B cell (primary cell): Measurements from ENCODE around the gene SRRM5. TPM values are rescaled to one million over a fixed set of nuclear protein-coding genes. Genes with fewer than 3 reads are reported as not detected.
"Not testable (repeated sequence)": the region's sequence is repeated elsewhere in the genome, so short reads cannot be mapped to it uniquely, and the experiment has no call there.

Experiments
- ATAC-seq: fragments of 200-7000 bp; cut with Tn5 transposase; one replicate; pipeline ENCODE4 v1.10.0; 2021; ENCODE audit warnings: low read depth, mild to moderate bottlenecking, moderate number of reproducible peaks, moderate library complexity
- CTCF ChIA-PET: fragments of 350-600 bp; sonication (Branson Sonifier 250); formaldehyde crosslinking; loops from one replicate; lab custom pipeline; 2021; ENCODE audit warnings: antibody characterized with exemption, inconsistent platforms; lab: Charles Lee
- POLR2A ChIA-PET: fragments of 350-600 bp; sonication (Branson Sonifier 250); formaldehyde crosslinking; loops from one replicate; lab custom pipeline; 2021; ENCODE audit warnings: antibody characterized with exemption; lab: Charles Lee
- DNase-seq: peaks from one replicate; pipeline ENCODE4 v3.0.0; 2013
- H2AFZ ChIP-seq: 2 replicates; pipeline ENCODE4 v1.6.1; 2012; ENCODE audit warnings: mild to moderate bottlenecking, low read depth, low read length; ENCODE audit not compliant: insufficient read depth, poor library complexity, severe bottlenecking
- H3K27ac ChIP-seq, 2 donors: 1 replicate in 1 of 2; 2 replicates in 1 of 2; pipeline ENCODE4 v1.5.1; 2012 to 2013; ENCODE audit warnings: low read length in 2 of 2, mild to moderate bottlenecking in 2 of 2, moderate library complexity in 1 of 2
- H3K27me3 ChIP-seq, 4 experiments: fragments of 200-600 bp in 1 of 4; sonication (generic) in 1 of 4; replicated peaks in 1 of 4; 1 replicate in 2 of 4; 2 replicates in 2 of 4; pipeline versions ENCODE4 v1.6.1 to v1.7.0; 2013 to 2016; ENCODE audit warnings: low read length in 3 of 4, mild to moderate bottlenecking in 2 of 4, mixed read lengths in 1 of 4, moderate library complexity in 1 of 4; ENCODE audit not compliant: insufficient read depth in 4 of 4, control insufficient read depth in 3 of 4; ENCODE audit errors: control extremely low read depth in 1 of 4
- H3K36me3 ChIP-seq, 2 experiments: replicated peaks in 1 of 2; 1 replicate in 1 of 2; 2 replicates in 1 of 2; pipeline versions ENCODE4 v1.6.1 to v1.7.1; 2013; ENCODE audit warnings: low read length in 1 of 2; ENCODE audit not compliant: insufficient read depth in 2 of 2, control insufficient read depth in 1 of 2; ENCODE audit errors: control extremely low read depth in 1 of 2, extremely low read depth in 1 of 2
- H3K4me1 ChIP-seq, 2 donors: fragments of 200-600 bp in 1 of 2; sonication (generic) in 1 of 2; 1 replicate in 1 of 2; 2 replicates in 1 of 2; pipeline versions ENCODE4 v1.5.1 to v1.6.1; 2013 to 2017; ENCODE audit warnings: low read length in 2 of 2; ENCODE audit not compliant: control insufficient read depth in 2 of 2, insufficient read depth in 2 of 2
- H3K4me2 ChIP-seq: replicated peaks from 2 replicates; pipeline ENCODE3; 2012; ENCODE audit warnings: mild to moderate bottlenecking, low read depth, low read length; ENCODE audit not compliant: poor library complexity, severe bottlenecking
- H3K4me3 ChIP-seq, 5 experiments: fragments of 200-600 bp in 1 of 5; sonication (generic) in 1 of 5; 1 replicate in 3 of 5; 2 replicates in 2 of 5; pipeline versions ENCODE4 v1.5.1 to v1.7.0; 2011 to 2016; ENCODE audit warnings: low read length in 4 of 5, mild to moderate bottlenecking in 4 of 5, low read depth in 2 of 5, control low read depth in 1 of 5, moderate library complexity in 1 of 5; ENCODE audit not compliant: insufficient read depth in 1 of 5; ENCODE audit errors: control extremely low read depth in 1 of 5, extremely low read depth in 1 of 5
- H3K79me2 ChIP-seq: fragments of 200-600 bp; sonication (generic); one replicate; pipeline ENCODE4 v1.6.0; 2016; ENCODE audit warnings: low read length; ENCODE audit not compliant: control insufficient read depth, insufficient read depth
- H3K9ac ChIP-seq: fragments of 200-600 bp; sonication (generic); 2 replicates; pipeline ENCODE4 v1.6.1; 2017; ENCODE audit warnings: mild to moderate bottlenecking, low read length, moderate library complexity
- H3K9me3 ChIP-seq, 3 donors: one replicate each; pipeline versions ENCODE4 v1.6.1 to v1.7.1; 2013; ENCODE audit warnings: low read length in 2 of 3; ENCODE audit not compliant: control insufficient read depth in 2 of 3, insufficient read depth in 1 of 3; ENCODE audit errors: control extremely low read depth in 1 of 3
- H4K20me1 ChIP-seq: 2 replicates; pipeline ENCODE4 v1.6.0; 2012; ENCODE audit warnings: mild to moderate bottlenecking, low read length; ENCODE audit not compliant: insufficient read depth, control insufficient read depth, poor library complexity, severe bottlenecking
- H3K27ac Mint-ChIP-seq: one replicate; pipeline ENCODE4 v1.8.0; 2021; ENCODE audit warnings: mixed read lengths
- H3K27me3 Mint-ChIP-seq: one replicate; pipeline ENCODE4 v1.8.0; 2021; ENCODE audit warnings: mixed read lengths
- H3K4me1 Mint-ChIP-seq: one replicate; pipeline ENCODE4 v1.8.0; 2021; ENCODE audit warnings: mixed read lengths
- H3K4me3 Mint-ChIP-seq: one replicate; pipeline ENCODE4 v1.8.0; 2021; ENCODE audit warnings: mixed read lengths
- H3K9me3 Mint-ChIP-seq: one replicate; pipeline ENCODE4 v1.8.0; 2022; ENCODE audit warnings: mixed read lengths; ENCODE audit not compliant: insufficient read depth
- EZH2 ChIP-seq: IDR thresholded peaks from 2 replicates; pipeline ENCODE4 v1.6.1; 2012; ENCODE audit warnings: borderline replicate concordance, low read depth, mild to moderate bottlenecking, moderate library complexity, low read length; ENCODE audit not compliant: insufficient read depth, poor library complexity, severe bottlenecking
- WGBS: methylation state at CpG from one replicate; pipeline ENCODE4 v1.1.5; 2013; ENCODE audit warnings: missing lambda C conversion rate; ENCODE audit not compliant: insufficient coverage; 5-methylcytosine and 5-hydroxymethylcytosine counted together
- intact Hi-C: fragments of 100-400 bp; cut with micrococcal nuclease; formaldehyde crosslinking; loops from one replicate; pipeline ENCODE4 v1.10.0; 2022
- polyA plus RNA-seq: library from polyadenylated mRNA; depleted of rRNA; stranded (reverse); fragments of >200 nt; gene quantifications from 2 replicates; pipeline ENCODE4 v1.2.3, GENCODE V29; 2012
- total RNA-seq, 2 donors: library from RNA; stranded (reverse); fragments of 120-200 nt in 1 of 2; gene quantifications; 1 replicate in 1 of 2; 2 replicates in 1 of 2; pipeline versions ENCODE4 v1.2.3 to v1.2.4, GENCODE V29; 2013 to 2022
- TF ChIP-seq, protein P1 (sequence below): fragments of 200-600 bp; IDR thresholded peaks from one replicate; pipeline ENCODE4 v1.8.0; 2022; ENCODE audit warnings: antibody characterized with exemption, mild to moderate bottlenecking

SRRM5 gene
- total and polyA plus RNA-seq, 2 donors (not counting 1 experiment from before 2014, with no cell fraction given): 0.64 to 1.4 TPM

DNA sequence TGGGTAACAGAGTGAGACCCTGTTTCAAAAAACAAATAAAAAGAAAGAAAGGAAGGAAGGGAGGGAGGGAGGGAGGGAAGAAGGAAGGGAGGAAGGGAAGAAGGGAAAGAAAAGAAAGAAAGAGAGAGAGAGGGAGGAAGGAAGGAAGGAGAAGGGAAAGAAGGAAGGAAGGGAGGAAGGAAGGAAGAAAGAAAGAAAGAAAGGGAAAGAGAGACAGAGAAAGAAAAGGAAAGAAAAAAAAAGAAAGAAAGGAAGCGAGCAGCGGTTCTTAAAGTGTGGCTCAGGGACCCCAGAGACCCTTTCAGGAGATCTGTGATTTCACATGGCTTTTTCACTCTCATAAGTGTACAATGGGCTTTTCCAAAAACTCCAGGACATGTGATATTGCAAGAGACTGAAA lies 37.6 kb downstream of the SRRM5 start:
- no peaks in the 10 kb centered on the region for H4K20me1 ChIP-seq
- peaks cover 0 to 5% of the 10 kb centered on the region in 2 donors for H3K4me1 ChIP-seq
- H2AFZ ChIP-seq: no peak overlapping the region
- H3K27ac Mint-ChIP-seq: no peak overlapping the region
- no peaks in the 10 kb centered on the region for H3K9me3 Mint-ChIP-seq
- TF ChIP-seq, protein P1, sequence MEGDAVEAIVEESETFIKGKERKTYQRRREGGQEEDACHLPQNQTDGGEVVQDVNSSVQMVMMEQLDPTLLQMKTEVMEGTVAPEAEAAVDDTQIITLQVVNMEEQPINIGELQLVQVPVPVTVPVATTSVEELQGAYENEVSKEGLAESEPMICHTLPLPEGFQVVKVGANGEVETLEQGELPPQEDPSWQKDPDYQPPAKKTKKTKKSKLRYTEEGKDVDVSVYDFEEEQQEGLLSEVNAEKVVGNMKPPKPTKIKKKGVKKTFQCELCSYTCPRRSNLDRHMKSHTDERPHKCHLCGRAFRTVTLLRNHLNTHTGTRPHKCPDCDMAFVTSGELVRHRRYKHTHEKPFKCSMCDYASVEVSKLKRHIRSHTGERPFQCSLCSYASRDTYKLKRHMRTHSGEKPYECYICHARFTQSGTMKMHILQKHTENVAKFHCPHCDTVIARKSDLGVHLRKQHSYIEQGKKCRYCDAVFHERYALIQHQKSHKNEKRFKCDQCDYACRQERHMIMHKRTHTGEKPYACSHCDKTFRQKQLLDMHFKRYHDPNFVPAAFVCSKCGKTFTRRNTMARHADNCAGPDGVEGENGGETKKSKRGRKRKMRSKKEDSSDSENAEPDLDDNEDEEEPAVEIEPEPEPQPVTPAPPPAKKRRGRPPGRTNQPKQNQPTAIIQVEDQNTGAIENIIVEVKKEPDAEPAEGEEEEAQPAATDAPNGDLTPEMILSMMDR: no peak
- TF ChIP-seq EZH2: no peak
- intact Hi-C loops: no loop called here
- H3K4me3 ChIP-seq: no peak overlapping the region
- H3K27me3 Mint-ChIP-seq: no peaks in the 10 kb centered on the region
- H3K9me3 ChIP-seq: peaks cover 0 to 8% (median 0%) of the 10 kb centered on the region in 3 donors
- no peak overlapping the region for H3K27ac ChIP-seq
- H3K36me3 ChIP-seq: no peaks in the 10 kb centered on the region
- H3K4me3 Mint-ChIP-seq: no peak overlapping the region
- ChIA-PET POLR2A (no interaction called here), CTCF (interaction anchor here (0.6 to 0.9 kb wide), 3 partner anchors 19 to 54 kb away, joined by 3 to 6 read pairs (median 3); no protein-coding TSS in a partner anchor)
- no peak overlapping the region for H3K4me2 ChIP-seq
- H3K79me2 ChIP-seq: no peaks in the 10 kb centered on the region
- H3K4me1 Mint-ChIP-seq: peaks cover 3% of the 10 kb centered on the region
- DNase-seq: no peak
- no peaks in the 10 kb centered on the region for H3K27me3 ChIP-seq
- H3K9ac ChIP-seq: no peak overlapping the region
- WGBS: 81% methylated on average over 2 of the region's 2 CpGs
- no peak for ATAC-seq

DNA sequence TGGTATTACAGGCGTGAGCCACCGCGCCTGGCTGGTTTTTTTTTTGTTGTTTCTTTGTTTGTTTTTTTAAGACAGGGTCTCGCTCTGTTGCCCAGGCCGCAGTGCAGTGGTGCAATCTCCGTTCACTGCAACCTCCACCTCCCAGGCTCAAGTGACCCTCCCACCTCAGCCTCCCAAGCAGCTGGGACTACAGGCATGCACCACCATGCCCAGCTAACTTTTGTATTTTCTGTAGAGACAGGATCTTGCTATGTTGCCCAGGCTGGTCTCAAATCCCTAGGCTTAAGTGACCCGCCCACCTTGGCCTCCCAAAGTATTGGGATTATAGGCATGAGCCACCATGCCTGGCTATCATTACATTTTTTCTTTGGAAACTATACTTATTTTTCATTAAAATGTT lies 38.4 kb downstream of the SRRM5 start:
- H3K9me3 ChIP-seq, POLR2A ChIA-PET, DNase-seq, H3K79me2 ChIP-seq, H3K4me2 ChIP-seq, H3K27me3 ChIP-seq, H3K27ac ChIP-seq, H3K9me3 Mint-ChIP-seq, H2AFZ ChIP-seq, H3K4me3 Mint-ChIP-seq, H3K27ac Mint-ChIP-seq, H3K4me3 ChIP-seq, ATAC-seq, H3K9ac ChIP-seq, H3K4me1 Mint-ChIP-seq, H3K27me3 Mint-ChIP-seq, H3K4me1 ChIP-seq, intact Hi-C loops, H4K20me1 ChIP-seq, H3K36me3 ChIP-seq: not testable (repeated sequence)
- WGBS: no CpG with 5 or more reads among the region's 7 CpGs
- CTCF ChIA-PET: interaction anchor here (0.9 to 3.7 kb wide), 3 partner anchors 22 to 203 kb away, joined by 3 to 22 read pairs (median 6); no protein-coding TSS in a partner anchor
